Keratinocyte (primary cell): Measurements from ENCODE around the gene UBA6. TPM values are rescaled to one million over a fixed set of nuclear protein-coding genes. Genes with fewer than 3 reads are reported as not detected.
"Not testable (repeated sequence)": the region's sequence is repeated elsewhere in the genome, so short reads cannot be mapped to it uniquely, and the experiment has no call there.

Experiments used
- DNase-seq: peaks from one replicate; pipeline ENCODE4 v3.0.0-alpha.2; 2011; ENCODE audit warnings: low read depth, missing footprints, low spot score
- FAIRE-seq: peaks from 2 replicates; lab custom pipeline; 2011; peaks lifted over from hg19 to GRCh38; lab: Jason Lieb, UNC
- H2AFZ ChIP-seq: 2 replicates; pipeline ENCODE4 v1.6.0; 2012; ENCODE audit warnings: low read length, control low read depth, inconsistent platforms; ENCODE audit not compliant: control insufficient read depth
- H3K27ac ChIP-seq: 2 replicates; pipeline ENCODE4 v1.5.1; 2011; ENCODE audit warnings: low read length; ENCODE audit not compliant: control insufficient read depth, insufficient read depth
- H3K27me3 ChIP-seq: 3 replicates; pipeline ENCODE4 v1.6.0; 2011; ENCODE audit warnings: low read length; ENCODE audit not compliant: control insufficient read depth, insufficient read depth; ENCODE audit errors: extremely low read depth
- H3K36me3 ChIP-seq, 2 experiments: 2 replicates in 1 of 2; 3 replicates in 1 of 2; pipeline ENCODE4 v1.5.1; 2011; ENCODE audit warnings: low read length in 2 of 2, mild to moderate bottlenecking in 1 of 2; ENCODE audit not compliant: control insufficient read depth in 2 of 2, insufficient read depth in 2 of 2; ENCODE audit errors: extremely low read depth in 1 of 2
- H3K4me1 ChIP-seq: 3 replicates; pipeline ENCODE4 v1.5.1; 2011; ENCODE audit warnings: low read length; ENCODE audit not compliant: control insufficient read depth, insufficient read depth; ENCODE audit errors: extremely low read depth
- H3K4me2 ChIP-seq: 3 replicates; pipeline ENCODE4 v1.6.0; 2011; ENCODE audit warnings: low read depth, low read length; ENCODE audit not compliant: control insufficient read depth, insufficient read depth; ENCODE audit errors: extremely low read depth
- H3K4me3 ChIP-seq, 3 experiments: fragments of 200-600 bp in 1 of 3; sonication (generic) in 1 of 3; 2 replicates in 2 of 3; 3 replicates in 1 of 3; pipeline ENCODE4 v1.5.1; 2011 to 2016; ENCODE audit warnings: low read length in 3 of 3, mild to moderate bottlenecking in 3 of 3, control low read depth in 2 of 3, inconsistent platforms in 1 of 3, low read depth in 1 of 3, mixed read lengths in 1 of 3, mixed run types in 1 of 3, moderate library complexity in 1 of 3; ENCODE audit not compliant: control insufficient read depth in 2 of 3, insufficient read depth in 2 of 3; ENCODE audit errors: extremely low read depth in 1 of 3
- H3K79me2 ChIP-seq: 2 replicates; pipeline ENCODE4 v1.6.0; 2012; ENCODE audit warnings: low read length; ENCODE audit not compliant: control insufficient read depth, insufficient read depth
- H3K9ac ChIP-seq: 3 replicates; pipeline ENCODE4 v1.6.0; 2011; ENCODE audit warnings: low read length; ENCODE audit not compliant: control insufficient read depth, insufficient read depth; ENCODE audit errors: extremely low read depth
- H3K9me1 ChIP-seq: 3 replicates; pipeline ENCODE4 v1.6.0; 2011; ENCODE audit warnings: low read length; ENCODE audit not compliant: control insufficient read depth, insufficient read depth; ENCODE audit errors: extremely low read depth
- H3K9me3 ChIP-seq: 2 replicates; pipeline ENCODE4 v1.5.1; 2012; ENCODE audit warnings: low read depth, low read length; ENCODE audit not compliant: control insufficient read depth
- H4K20me1 ChIP-seq: 3 replicates; pipeline ENCODE4 v1.6.0; 2011; ENCODE audit warnings: low read length; ENCODE audit not compliant: control insufficient read depth, insufficient read depth; ENCODE audit errors: extremely low read depth
- EZH2 ChIP-seq: IDR thresholded peaks from one replicate; pipeline ENCODE4 v1.6.1; 2012; ENCODE audit warnings: inconsistent platforms, mild to moderate bottlenecking, low read length, moderate library complexity
- dilution Hi-C: fragments of 300-500 bp; cut with MboI; formaldehyde crosslinking; loops from one replicate; pipeline ENCODE4 v1.7.0; 2020; ENCODE audit warnings: low sequenced_read_pairs; ENCODE audit not compliant: extremely low pct_ligation_motif_present
- polyA plus RNA-seq, 5 experiments: library from polyadenylated mRNA; depleted of rRNA in 3 of 5; stranded (reverse) in 3 of 5; stranded (forward) in 1 of 5; unstranded in 1 of 5; fragments of >200 nt; gene quantifications; 1 replicate in 1 of 5; 2 replicates in 3 of 5; 3 replicates in 1 of 5; pipeline versions ENCODE4 v1.2.1 to v1.2.3, GENCODE V29; 2011 to 2012; ENCODE audit warnings: missing spikeins in 2 of 5, low read depth in 1 of 5, low replicate concordance in 1 of 5
- TF ChIP-seq, protein P1 (sequence below), 3 experiments: IDR thresholded peaks in 1 of 3; conservative IDR thresholded peaks in 1 of 3; optimal IDR thresholded peaks in 1 of 3; 2 replicates in 2 of 3; 3 replicates in 1 of 3; pipeline versions ENCODE3 to v1.5.1; 2011; ENCODE audit warnings: low read length in 3 of 3, mild to moderate bottlenecking in 3 of 3, moderate library complexity in 2 of 3, control low read depth in 1 of 3, inconsistent platforms in 1 of 3; ENCODE audit not compliant: insufficient read depth in 2 of 3; ENCODE audit errors: extremely low read depth in 1 of 3

The UBA6 gene
- polyA plus RNA-seq, 1 donor (not counting 4 experiments of a cell fraction or from before 2014, with no cell fraction given) = 221 TPM

DNA sequence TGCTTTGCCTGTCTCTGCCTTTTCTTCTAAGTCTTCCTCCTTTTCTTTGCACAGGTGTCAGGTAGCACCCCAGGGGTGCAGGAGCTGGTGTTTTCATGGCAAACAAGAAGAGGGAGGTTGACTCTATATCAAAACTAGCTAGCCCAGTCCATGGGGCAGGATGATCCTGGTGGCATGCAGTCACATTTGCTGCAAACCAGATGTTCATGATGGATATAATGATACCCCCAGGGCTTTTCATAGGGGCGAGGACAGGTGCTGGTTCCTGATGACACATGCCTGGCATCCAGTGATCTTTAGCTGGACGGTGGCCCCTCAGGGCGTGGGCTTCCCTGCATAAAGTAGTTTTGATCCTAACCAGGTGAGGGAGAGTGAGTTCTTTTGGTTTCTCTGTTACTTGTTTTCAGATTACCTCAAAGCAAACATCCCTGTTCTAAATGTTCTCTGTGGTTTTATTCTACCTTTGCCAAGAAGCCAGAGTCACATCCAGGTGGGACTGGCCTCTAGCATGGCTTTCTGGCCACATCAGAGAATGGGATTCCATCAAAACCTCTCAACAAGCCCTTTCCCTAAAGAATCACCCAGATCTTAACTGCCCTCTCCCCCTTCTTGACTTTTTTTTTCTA, 11.2 kb upstream of the UBA6 start:
- Histone ChIP-seq H3K9ac (no peak overlapping the region), H3K4me2 (peak overlapping the region; percentile 57), H3K27ac (peak overlapping the region; percentile 81), H4K20me1 (no peaks in the 10 kb centered on the region), H3K36me3 (peaks cover 0 to 10% of the 10 kb centered on the region in 2 experiments), H3K4me1 (peaks cover 31% of the 10 kb centered on the region), H3K4me3 (no peak overlapping the region), H3K9me1 (no peaks in the 10 kb centered on the region), H2AFZ (no peak overlapping the region), H3K9me3 (no peaks in the 10 kb centered on the region), H3K79me2 (peaks cover 49% of the 10 kb centered on the region), H3K27me3 (no peaks in the 10 kb centered on the region)
- peak; percentile 36 for FAIRE-seq
- dilution Hi-C loops = no loop called here
- peak; percentile 38 for DNase-seq
- TF ChIP-seq, protein P1, sequence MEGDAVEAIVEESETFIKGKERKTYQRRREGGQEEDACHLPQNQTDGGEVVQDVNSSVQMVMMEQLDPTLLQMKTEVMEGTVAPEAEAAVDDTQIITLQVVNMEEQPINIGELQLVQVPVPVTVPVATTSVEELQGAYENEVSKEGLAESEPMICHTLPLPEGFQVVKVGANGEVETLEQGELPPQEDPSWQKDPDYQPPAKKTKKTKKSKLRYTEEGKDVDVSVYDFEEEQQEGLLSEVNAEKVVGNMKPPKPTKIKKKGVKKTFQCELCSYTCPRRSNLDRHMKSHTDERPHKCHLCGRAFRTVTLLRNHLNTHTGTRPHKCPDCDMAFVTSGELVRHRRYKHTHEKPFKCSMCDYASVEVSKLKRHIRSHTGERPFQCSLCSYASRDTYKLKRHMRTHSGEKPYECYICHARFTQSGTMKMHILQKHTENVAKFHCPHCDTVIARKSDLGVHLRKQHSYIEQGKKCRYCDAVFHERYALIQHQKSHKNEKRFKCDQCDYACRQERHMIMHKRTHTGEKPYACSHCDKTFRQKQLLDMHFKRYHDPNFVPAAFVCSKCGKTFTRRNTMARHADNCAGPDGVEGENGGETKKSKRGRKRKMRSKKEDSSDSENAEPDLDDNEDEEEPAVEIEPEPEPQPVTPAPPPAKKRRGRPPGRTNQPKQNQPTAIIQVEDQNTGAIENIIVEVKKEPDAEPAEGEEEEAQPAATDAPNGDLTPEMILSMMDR (optimal IDR thresholded peaks at IDR 0.05 in 1 of 3, IDR thresholded peaks at IDR 0.05 in 1 of 3, conservative IDR thresholded peaks at IDR 0.05 in 1 of 3; ENCODE audit: extremely low read depth in 1 of 3, insufficient read depth in 2 of 3, low read length in 3 of 3) = no peak
- TF ChIP-seq EZH2 = no peak

DNA sequence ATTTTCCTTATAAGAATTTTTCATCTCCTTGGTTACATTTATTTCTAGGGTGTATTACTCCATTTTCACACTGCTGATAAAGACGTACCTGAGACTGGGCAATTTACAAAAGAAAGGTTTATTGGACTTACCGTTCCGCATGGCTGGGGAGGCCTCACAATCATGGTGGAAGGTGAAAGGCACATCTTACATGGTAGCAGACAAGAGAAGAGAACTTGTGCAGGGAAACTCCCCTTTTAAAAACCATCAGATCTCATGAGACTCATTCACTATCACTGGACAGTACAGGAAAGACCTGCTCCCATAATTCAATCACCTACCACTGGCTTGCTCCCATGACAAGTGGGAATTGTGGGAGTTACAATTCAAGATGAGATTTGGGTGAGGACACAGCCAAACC, 5.7 kb upstream of the UBA6 start:
- H3K27me3 ChIP-seq, H3K9ac ChIP-seq, H3K36me3 ChIP-seq, dilution Hi-C loops, H4K20me1 ChIP-seq, H3K4me2 ChIP-seq, H3K27ac ChIP-seq, DNase-seq, H3K9me3 ChIP-seq, H3K9me1 ChIP-seq, H2AFZ ChIP-seq, H3K4me3 ChIP-seq: not testable (repeated sequence)
- Histone ChIP-seq H3K79me2 (peaks cover 80% of the 10 kb centered on the region), H3K4me1 (peaks cover 13% of the 10 kb centered on the region)
- FAIRE-seq = peak; percentile 26

DNA sequence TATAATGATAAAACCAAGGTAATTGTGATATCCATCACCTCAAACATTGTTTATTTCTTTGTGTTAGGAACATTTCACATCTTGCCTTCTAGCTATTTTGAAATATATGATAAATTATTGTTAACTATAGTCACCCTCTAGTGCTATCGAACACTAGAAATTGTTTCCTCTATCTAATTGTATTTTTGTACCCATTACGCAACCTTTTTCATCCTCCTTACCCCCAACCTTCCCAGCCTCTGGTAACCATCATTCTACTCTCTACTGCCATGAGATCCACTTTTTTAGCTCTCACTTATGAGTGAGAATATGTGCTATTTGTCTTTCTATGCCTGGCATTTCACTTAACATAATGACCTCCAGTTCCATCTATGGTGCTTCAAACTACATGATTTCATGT, 3.9 kb upstream of the UBA6 start:
- Histone ChIP-seq H3K36me3 (peaks cover 0 to 8% of the 10 kb centered on the region in 2 experiments), H3K79me2 (peaks cover 86% of the 10 kb centered on the region), H3K4me3 (no peak overlapping the region), H4K20me1 (no peaks in the 10 kb centered on the region), H3K27ac (no peak overlapping the region), H3K4me1 (peaks cover 13% of the 10 kb centered on the region), H3K27me3 (no peaks in the 10 kb centered on the region), H2AFZ (no peak overlapping the region), H3K4me2 (no peak overlapping the region), H3K9me3 (peaks cover 2% of the 10 kb centered on the region), H3K9ac (no peak overlapping the region), H3K9me1 (no peaks in the 10 kb centered on the region)
- DNase-seq (no peak), FAIRE-seq (no peak)
- dilution Hi-C loops = no loop called here
- TF ChIP-seq EZH2 = no peak
- TF ChIP-seq, protein P1 (optimal IDR thresholded peaks at IDR 0.05 in 1 of 3, IDR thresholded peaks at IDR 0.05 in 1 of 3, conservative IDR thresholded peaks at IDR 0.05 in 1 of 3; ENCODE audit: extremely low read depth in 1 of 3, insufficient read depth in 2 of 3, low read length in 3 of 3) = no peak
